Activated CD4-positive, alpha-beta memory T cell treated with anti-CD3 and anti-CD28 coated beads, Interleukin-2, amount 10 ng/mL, durations not matched to agents 7 days and 5 days (primary cell): ENCODE results near the gene ABCC1. TPM values are rescaled to one million over a fixed set of nuclear protein-coding genes. Genes with fewer than 3 reads are reported as not detected.
"Not testable (repeated sequence)": the region's sequence is repeated elsewhere in the genome, so short reads cannot be mapped to it uniquely, and the experiment has no call there.

Experiments used
- CTCF ChIA-PET: fragments of 350-600 bp; sonication (Branson Sonifier 250); formaldehyde crosslinking; loops from one replicate; lab custom pipeline; 2021; ENCODE audit warnings: antibody characterized with exemption, inconsistent platforms; lab: Charles Lee
- POLR2A ChIA-PET: fragments of 350-600 bp; sonication (Branson Sonifier 250); formaldehyde crosslinking; loops from one replicate; lab custom pipeline; 2021; ENCODE audit warnings: antibody characterized with exemption; lab: Charles Lee
- DNase-seq: peaks from one replicate; pipeline ENCODE4 v3.0.0-alpha.2; 2020
- H3K27ac Mint-ChIP-seq: one replicate; pipeline ENCODE4 v1.8.0; 2021; ENCODE audit warnings: mild to moderate bottlenecking, mixed read lengths
- H3K27me3 Mint-ChIP-seq: one replicate; pipeline ENCODE4 v1.8.0; 2021; ENCODE audit warnings: mixed read lengths
- H3K36me3 Mint-ChIP-seq: one replicate; pipeline ENCODE4 v1.8.0; 2021; ENCODE audit warnings: low read depth, mixed read lengths
- H3K4me1 Mint-ChIP-seq: one replicate; pipeline ENCODE4 v1.8.0; 2021; ENCODE audit warnings: mixed read lengths
- H3K4me3 Mint-ChIP-seq: one replicate; pipeline ENCODE4 v1.8.0; 2021; ENCODE audit warnings: mild to moderate bottlenecking, mixed read lengths
- H3K9me3 Mint-ChIP-seq: one replicate; pipeline ENCODE4 v1.8.0; 2021; ENCODE audit warnings: mixed read lengths
- total RNA-seq, 2 experiments: library from RNA; stranded (reverse); gene quantifications; one replicate each; pipeline ENCODE4 v1.2.3, GENCODE V29; 2021

Gene ABCC1
- 10 to 100 TPM; 41.4 to 44.2 TPM for total RNA-seq

- Mint-ChIP-seq H3K9me3 (no peaks in the 10 kb centered on the region), H3K36me3 (peaks cover 15% of the 10 kb centered on the region), H3K4me3 (peak within 1 kb of the TSS; percentile 94), H3K4me1 (peaks cover 35% of the 10 kb centered on the region), H3K27me3 (peaks cover 2% of the 10 kb centered on the region), H3K27ac (peak within 1 kb of the TSS; percentile 92)
- CTCF ChIA-PET = interaction anchor here (0.6 to 1.6 kb wide), 4 partner anchors 40 to 70 kb away, joined by 3 to 4 read pairs (median 3); partner anchors contain the start of gene CEP20
- POLR2A ChIA-PET = interaction anchor here (0.8 to 3.0 kb wide), 13 partner anchors 9 to 84 kb away, joined by 3 to 52 read pairs (median 4); partner anchors contain the start of gene CEP20
- DNase-seq = peak; percentile 52
Observed at GRCh38 chr16:15949210-15950160, at the start of gene ABCC1. Gene ABCC1, plus strand, starts transcription at chr16:15949616. Its CDS starts 136 bp downstream, at chr16:15949752.

- H3K36me3 Mint-ChIP-seq = no peaks in the 10 kb centered on the region
- no peak overlapping the region for H3K4me3 Mint-ChIP-seq
- CTCF ChIA-PET = interaction anchor here (1.9 kb wide), 1 partner anchor 12 kb away, joined by 4 read pairs; the partner anchor contains the start of gene CEP20
- H3K4me1 Mint-ChIP-seq = peaks cover 49% of the 10 kb centered on the region
- no peak overlapping the region for H3K27ac Mint-ChIP-seq
- H3K27me3 Mint-ChIP-seq = peaks cover 1% of the 10 kb centered on the region
- H3K9me3 Mint-ChIP-seq = no peaks in the 10 kb centered on the region
- DNase-seq = no peak
- POLR2A ChIA-PET = interaction anchor here (0.8 to 4.6 kb wide), 2 partner anchors 12 to 125 kb away, joined by 4 to 49 read pairs; partner anchors contain the start of gene CEP20
Observed at GRCh38 chr16:15900357-15900756, 49.1 kb upstream of the ABCC1 start.

GRCh38 chr16:15900901-15901500 lies 48.4 kb upstream of the ABCC1 start:
- H3K27me3 Mint-ChIP-seq = peaks cover 1% of the 10 kb centered on the region
- ChIA-PET POLR2A (interaction anchor here (4.6 kb wide), 1 partner anchor 13 kb away, joined by 49 read pairs; the partner anchor contains the start of gene CEP20), CTCF (interaction anchor here (1.9 kb wide), 1 partner anchor 13 kb away, joined by 4 read pairs; the partner anchor contains the start of gene CEP20)
- no peak overlapping the region for H3K27ac Mint-ChIP-seq
- peaks cover 45% of the 10 kb centered on the region for H3K4me1 Mint-ChIP-seq
- H3K36me3 Mint-ChIP-seq = no peaks in the 10 kb centered on the region
- no peak for DNase-seq
- no peak overlapping the region for H3K4me3 Mint-ChIP-seq
- H3K9me3 Mint-ChIP-seq = no peaks in the 10 kb centered on the region

GRCh38 chr16:15903960-15904359 lies 45.5 kb upstream of the ABCC1 start:
- ChIA-PET CTCF (no interaction called here), POLR2A (no interaction called here)
- Mint-ChIP-seq H3K27me3 (peaks cover 1% of the 10 kb centered on the region), H3K9me3 (peaks cover 2% of the 10 kb centered on the region), H3K36me3 (no peaks in the 10 kb centered on the region), H3K4me3 (no peak overlapping the region), H3K27ac (no peak overlapping the region), H3K4me1 (peaks cover 20% of the 10 kb centered on the region)
- DNase-seq = no peak

- Mint-ChIP-seq H3K27ac (no peak overlapping the region), H3K4me3 (no peak overlapping the region), H3K27me3 (peaks cover 4% of the 10 kb centered on the region), H3K9me3 (peaks cover 2% of the 10 kb centered on the region), H3K4me1 (peaks cover 4% of the 10 kb centered on the region), H3K36me3 (no peaks in the 10 kb centered on the region)
- DNase-seq = no peak
- POLR2A ChIA-PET = interaction anchor here (2.1 kb wide), 1 partner anchor 18 kb away, joined by 7 read pairs; the partner anchor contains the start of gene CEP20
- CTCF ChIA-PET = interaction anchor here (0.6 to 2.1 kb wide), 2 partner anchors 18 to 402 kb away, joined by 4 to 5 read pairs; partner anchors contain the start of gene CEP20
Observed at GRCh38 chr16:15906439-15906838, 43.0 kb upstream of the ABCC1 start.

GRCh38 chr16:15907863-15908478 lies 41.4 kb upstream of the ABCC1 start:
- Mint-ChIP-seq H3K4me1 (peaks cover 12% of the 10 kb centered on the region), H3K36me3 (no peaks in the 10 kb centered on the region), H3K27me3 (peaks cover 4% of the 10 kb centered on the region), H3K9me3 (peaks cover 2% of the 10 kb centered on the region), H3K4me3 (no peak overlapping the region), H3K27ac (no peak overlapping the region)
- ChIA-PET POLR2A (interaction anchor here (2.1 kb wide), 1 partner anchor 20 kb away, joined by 7 read pairs; the partner anchor contains the start of gene CEP20), CTCF (interaction anchor here (1.1 to 2.1 kb wide), 2 partner anchors 9 to 20 kb away, joined by 3 to 5 read pairs; partner anchors contain the start of gene CEP20)
- DNase-seq = peak; percentile 31

GRCh38 chr16:15911198-15911597 lies 38.2 kb upstream of the ABCC1 start:
- H3K4me3 Mint-ChIP-seq = peak overlapping the region; percentile 9
- peaks cover 3% of the 10 kb centered on the region for H3K27me3 Mint-ChIP-seq
- ChIA-PET POLR2A (no interaction called here), CTCF (no interaction called here)
- H3K27ac Mint-ChIP-seq = no peak overlapping the region
- no peaks in the 10 kb centered on the region for H3K36me3 Mint-ChIP-seq
- no peak for DNase-seq
- H3K4me1 Mint-ChIP-seq = peaks cover 15% of the 10 kb centered on the region
- peaks cover 2% of the 10 kb centered on the region for H3K9me3 Mint-ChIP-seq

GRCh38 chr16:15913046-15913698 lies 36.2 kb upstream of the ABCC1 start:
- ChIA-PET POLR2A (no interaction called here), CTCF (no interaction called here)
- H3K27me3 Mint-ChIP-seq = peaks cover 3% of the 10 kb centered on the region
- peaks cover 15% of the 10 kb centered on the region for H3K4me1 Mint-ChIP-seq
- peak overlapping the region; percentile 53 for H3K27ac Mint-ChIP-seq
- peak overlapping the region; percentile 34 for H3K4me3 Mint-ChIP-seq
- no peak for DNase-seq
- H3K9me3 Mint-ChIP-seq = no peaks in the 10 kb centered on the region
- H3K36me3 Mint-ChIP-seq = no peaks in the 10 kb centered on the region

- peaks cover 15% of the 10 kb centered on the region for H3K4me1 Mint-ChIP-seq
- H3K36me3 Mint-ChIP-seq = no peaks in the 10 kb centered on the region
- no peaks in the 10 kb centered on the region for H3K9me3 Mint-ChIP-seq
- no peak overlapping the region for H3K4me3 Mint-ChIP-seq
- ChIA-PET CTCF (no interaction called here), POLR2A (no interaction called here)
- DNase-seq = no peak
- no peak overlapping the region for H3K27ac Mint-ChIP-seq
- H3K27me3 Mint-ChIP-seq = peaks cover 10% of the 10 kb centered on the region
Observed at GRCh38 chr16:15915555-15916081, 33.8 kb upstream of the ABCC1 start.

GRCh38 chr16:15916323-15916722 lies 33.1 kb upstream of the ABCC1 start:
- Mint-ChIP-seq H3K4me3 (no peak overlapping the region), H3K27ac (no peak overlapping the region), H3K27me3 (peaks cover 8% of the 10 kb centered on the region), H3K36me3 (no peaks in the 10 kb centered on the region), H3K4me1 (peaks cover 12% of the 10 kb centered on the region), H3K9me3 (no peaks in the 10 kb centered on the region)
- ChIA-PET POLR2A (no interaction called here), CTCF (no interaction called here)
- DNase-seq = no peak

GRCh38 chr16:15918314-15918713 lies 31.1 kb upstream of the ABCC1 start:
- H3K36me3 Mint-ChIP-seq, DNase-seq, POLR2A ChIA-PET, H3K9me3 Mint-ChIP-seq, H3K4me1 Mint-ChIP-seq, CTCF ChIA-PET, H3K4me3 Mint-ChIP-seq, H3K27me3 Mint-ChIP-seq, H3K27ac Mint-ChIP-seq: not testable (repeated sequence)

GRCh38 chr16:15919331-15919730 lies 30.1 kb upstream of the ABCC1 start:
- no peaks in the 10 kb centered on the region for H3K36me3 Mint-ChIP-seq
- H3K27ac Mint-ChIP-seq = no peak overlapping the region
- H3K4me3 Mint-ChIP-seq = no peak overlapping the region
- no peaks in the 10 kb centered on the region for H3K4me1 Mint-ChIP-seq
- peaks cover 7% of the 10 kb centered on the region for H3K27me3 Mint-ChIP-seq
- ChIA-PET CTCF (no interaction called here), POLR2A (no interaction called here)
- DNase-seq = no peak
- no peaks in the 10 kb centered on the region for H3K9me3 Mint-ChIP-seq
